H9 (cell line): ENCODE data around the gene TFDP1. TPM values are rescaled to one million over a fixed set of nuclear protein-coding genes. Genes with fewer than 3 reads are reported as not detected.

Experiments
- DNase-seq: peaks from one replicate; pipeline ENCODE4 v3.0.0-alpha.2; 2017
- H2AFZ ChIP-seq: one replicate; pipeline ENCODE4 v1.6.1; 2013; ENCODE audit warnings: mild to moderate bottlenecking, low read length, control low read depth, moderate library complexity
- H2AK5ac ChIP-seq: 2 replicates; pipeline ENCODE4 v1.6.1; 2013; ENCODE audit warnings: low read length, control low read depth, mixed read lengths; ENCODE audit not compliant: insufficient read length
- H2BK120ac ChIP-seq: one replicate; pipeline ENCODE4 v1.6.1; 2013; ENCODE audit warnings: low read depth, mild to moderate bottlenecking, low read length, control low read depth, inconsistent platforms; ENCODE audit not compliant: poor library complexity, severe bottlenecking
- H2BK12ac ChIP-seq: 2 replicates; pipeline ENCODE4 v1.6.1; 2013; ENCODE audit warnings: low read length, control low read depth, mixed read lengths, low read depth; ENCODE audit not compliant: insufficient read length
- H2BK15ac ChIP-seq: 2 replicates; pipeline ENCODE4 v1.6.1; 2013; ENCODE audit warnings: low read depth, low read length, control low read depth
- H2BK20ac ChIP-seq: one replicate; pipeline ENCODE4 v1.6.1; 2013; ENCODE audit warnings: low read depth, mild to moderate bottlenecking, low read length, control low read depth, inconsistent platforms; ENCODE audit not compliant: poor library complexity, severe bottlenecking
- H2BK5ac ChIP-seq: 2 replicates; pipeline ENCODE4 v1.6.1; 2013; ENCODE audit warnings: low read length, control low read depth, mixed read lengths; ENCODE audit not compliant: insufficient read length
- H3K14ac ChIP-seq: 2 replicates; pipeline ENCODE4 v1.6.1; 2013; ENCODE audit warnings: low read length, control low read depth; ENCODE audit not compliant: insufficient read depth
- H3K18ac ChIP-seq: 2 replicates; pipeline ENCODE4 v1.6.1; 2013; ENCODE audit warnings: low read depth, mild to moderate bottlenecking, mixed read lengths, low read length, control low read depth; ENCODE audit not compliant: insufficient read length
- H3K23ac ChIP-seq: 2 replicates; pipeline ENCODE4 v1.6.1; 2013; ENCODE audit warnings: low read length, control low read depth, mixed read lengths, low read depth; ENCODE audit not compliant: insufficient read length
- H3K23me2 ChIP-seq: 2 replicates; pipeline ENCODE4 v1.6.1; 2013; ENCODE audit warnings: low read depth, mild to moderate bottlenecking, mixed read lengths, low read length, control low read depth; ENCODE audit not compliant: insufficient read length, poor library complexity, severe bottlenecking
- H3K27ac ChIP-seq: 2 replicates; pipeline ENCODE4 v1.5.1; 2013; ENCODE audit warnings: low read length, control low read depth, mixed read lengths, low read depth; ENCODE audit not compliant: insufficient read length
- H3K27me3 ChIP-seq: 2 replicates; pipeline ENCODE4 v1.6.1; 2013; ENCODE audit warnings: low read length, control low read depth, inconsistent platforms; ENCODE audit not compliant: insufficient read depth
- H3K4ac ChIP-seq: 2 replicates; pipeline ENCODE4 v1.6.1; 2013; ENCODE audit warnings: low read depth, mild to moderate bottlenecking, control low read depth, inconsistent platforms, low read length, moderate library complexity
- H3K4me1 ChIP-seq: 2 replicates; pipeline ENCODE4 v1.6.1; 2013; ENCODE audit warnings: low read length, control low read depth, inconsistent platforms; ENCODE audit not compliant: insufficient read depth
- H3K4me2 ChIP-seq: 2 replicates; pipeline ENCODE4 v1.6.1; 2013; ENCODE audit warnings: low read length, control low read depth, mixed read lengths; ENCODE audit not compliant: insufficient read length, insufficient read depth
- H3K56ac ChIP-seq: 2 replicates; pipeline ENCODE4 v1.6.1; 2013; ENCODE audit warnings: low read depth, mild to moderate bottlenecking, mixed read lengths, low read length, control low read depth; ENCODE audit not compliant: insufficient read length
- H3K79me1 ChIP-seq: 2 replicates; pipeline ENCODE4 v1.6.1; 2013; ENCODE audit warnings: low read depth, mild to moderate bottlenecking, moderate library complexity, low read length, control low read depth, inconsistent platforms; ENCODE audit not compliant: insufficient read depth, poor library complexity, severe bottlenecking
- H3K79me2 ChIP-seq: 2 replicates; pipeline ENCODE4 v1.6.1; 2013; ENCODE audit warnings: low read length, control low read depth, inconsistent platforms; ENCODE audit not compliant: insufficient read depth
- H3K9ac ChIP-seq: 2 replicates; pipeline ENCODE4 v1.6.1; 2013; ENCODE audit warnings: low read length, control low read depth, mixed read lengths; ENCODE audit not compliant: insufficient read length; ENCODE audit errors: extremely low read depth
- H3K9me3 ChIP-seq: one replicate; pipeline ENCODE4 v1.6.1; 2013; ENCODE audit warnings: low read depth, low read length, inconsistent platforms; ENCODE audit not compliant: control insufficient read depth
- H3T11ph ChIP-seq: one replicate; pipeline ENCODE4 v1.6.1; 2013; ENCODE audit warnings: mild to moderate bottlenecking, low read length, control low read depth, inconsistent platforms
- H4K20me1 ChIP-seq: one replicate; pipeline ENCODE4 v1.6.1; 2013; ENCODE audit not compliant: control insufficient read depth, insufficient read length, insufficient read depth
- H4K5ac ChIP-seq: 2 replicates; pipeline ENCODE4 v1.6.1; 2013; ENCODE audit warnings: low read depth, mild to moderate bottlenecking, mixed read lengths, low read length, control low read depth; ENCODE audit not compliant: insufficient read length
- H4K8ac ChIP-seq: replicated peaks from 2 replicates; pipeline ENCODE4 v1.6.1; 2013; ENCODE audit warnings: low read length, control low read depth, mixed read lengths, low read depth; ENCODE audit not compliant: insufficient read length
- H4K91ac ChIP-seq: 2 replicates; pipeline ENCODE4 v1.6.1; 2013; ENCODE audit warnings: low read depth, mild to moderate bottlenecking, moderate library complexity, mixed read lengths, low read length, control low read depth; ENCODE audit not compliant: insufficient read length
- H3K27ac Mint-ChIP-seq, 3 experiments: 2 replicates in 2 of 3; 3 replicates in 1 of 3; pipeline ENCODE4 v1.8.0; 2020 to 2021; ENCODE audit warnings: mixed read lengths in 3 of 3, mild to moderate bottlenecking in 1 of 3, moderate library complexity in 1 of 3
- H3K27me3 Mint-ChIP-seq: 2 replicates; pipeline ENCODE4 v1.8.0; 2021; ENCODE audit warnings: low read depth, mild to moderate bottlenecking, moderate library complexity, mixed read lengths
- H3K36me3 Mint-ChIP-seq, 3 experiments: 2 replicates in 2 of 3; 3 replicates in 1 of 3; pipeline ENCODE4 v1.8.0; 2020 to 2021; ENCODE audit warnings: low read depth in 3 of 3, mixed read lengths in 3 of 3; ENCODE audit not compliant: insufficient read depth in 1 of 3
- H3K4me1 Mint-ChIP-seq, 2 experiments: 2 replicates each; pipeline ENCODE4 v1.8.0; 2020; ENCODE audit warnings: mixed read lengths in 2 of 2
- H3K4me3 Mint-ChIP-seq, 2 experiments: 2 replicates in 1 of 2; 3 replicates in 1 of 2; pipeline ENCODE4 v1.8.0; 2020 to 2021; ENCODE audit warnings: mild to moderate bottlenecking in 2 of 2, mixed read lengths in 2 of 2, moderate library complexity in 1 of 2
- H3K9me3 Mint-ChIP-seq, 2 experiments: 2 replicates in 1 of 2; 3 replicates in 1 of 2; pipeline ENCODE4 v1.8.0; 2020; ENCODE audit warnings: mild to moderate bottlenecking in 2 of 2, mixed read lengths in 2 of 2, moderate library complexity in 1 of 2
- CTCF ChIP-seq: fragments of 200-600 bp; sonication (generic); conservative IDR thresholded peaks from 3 replicates; pipeline ENCODE4 v1.8.0; 2021; ENCODE audit warnings: antibody characterized with exemption, mild to moderate bottlenecking
- WGBS: extraction: QIAGEN DNeasy Blood & Tissue Kit; methylation state at CpG from one replicate; pipeline ENCODE4 v1.1.7; 2013; ENCODE audit warnings: missing lambda C conversion rate, low lambda C conversion rate, mixed read lengths; ENCODE audit not compliant: insufficient read length; ENCODE audit errors: extremely low coverage; 5-methylcytosine and 5-hydroxymethylcytosine counted together
- total RNA-seq: library from RNA; stranded (reverse); gene quantifications from 2 replicates; pipeline ENCODE4 v1.2.1, GENCODE V29; 2021

The TFDP1 gene
- total RNA-seq, 1 experiment from 2014 or later: 111 TPM

- H3T11ph ChIP-seq: no peak overlapping the region
- H2BK5ac ChIP-seq: no peak overlapping the region
- H3K14ac ChIP-seq: no peak overlapping the region
- H3K27me3 ChIP-seq: no peaks in the 10 kb centered on the region
- H3K27ac ChIP-seq: no peak overlapping the region
- Mint-ChIP-seq H3K27me3 (no peaks in the 10 kb centered on the region), H3K9me3 (no peaks in the 10 kb centered on the region), H3K27ac (peak overlapping the region; percentile 39 to 89 (median 56); a peak in 2 of 7 replicates), H3K4me1 (peaks cover 12 to 24% of the 10 kb centered on the region in 2 experiments), H3K36me3 (peaks cover 0 to 16% (median 14%) of the 10 kb centered on the region in 3 experiments; a peak in 4 of 7 replicates), H3K4me3 (no peak overlapping the region)
- H2AK5ac ChIP-seq: no peak overlapping the region
- no peak overlapping the region for H3K9ac ChIP-seq
- no peak overlapping the region for H2AFZ ChIP-seq
- no peak overlapping the region for H2BK120ac ChIP-seq
- H4K5ac ChIP-seq: no peak overlapping the region
- no peak overlapping the region for H4K8ac ChIP-seq
- no peaks in the 10 kb centered on the region for H3K79me1 ChIP-seq
- no peaks in the 10 kb centered on the region for H3K9me3 ChIP-seq
- no peak overlapping the region for H3K56ac ChIP-seq
- no peak overlapping the region for H2BK12ac ChIP-seq
- no peaks in the 10 kb centered on the region for H3K23me2 ChIP-seq
- no peak for TF ChIP-seq CTCF
- no CpG with 5 or more reads among the region's 4 CpGs for WGBS
- H3K4me1 ChIP-seq: no peaks in the 10 kb centered on the region; the same call in 1 of the 2 replicates
- H3K4me2 ChIP-seq: no peak overlapping the region
- H2BK15ac ChIP-seq: no peak overlapping the region
- no peak overlapping the region for H4K91ac ChIP-seq
- no peak overlapping the region for H3K23ac ChIP-seq
- no peak overlapping the region for H3K18ac ChIP-seq
- no peaks in the 10 kb centered on the region for H4K20me1 ChIP-seq
- no peak overlapping the region for H3K4ac ChIP-seq
- peak; percentile 19 for DNase-seq
- H3K79me2 ChIP-seq: no peaks in the 10 kb centered on the region
- no peak overlapping the region for H2BK20ac ChIP-seq
These were observed 29.4 kb upstream of the TFDP1 start for GRCh38 chr13:113555141-113555540.
